ENCODE results near the gene RAVER2. TPM values are rescaled to one million over a fixed set of nuclear protein-coding genes. Genes with fewer than 3 reads are reported as not detected.

RAVER2 gene
- total and polyA plus RNA-seq, 2 donors (not counting 3 experiments of a cell fraction or from before 2014, with no cell fraction given): 6.0 to 13.9 TPM

DNA sequence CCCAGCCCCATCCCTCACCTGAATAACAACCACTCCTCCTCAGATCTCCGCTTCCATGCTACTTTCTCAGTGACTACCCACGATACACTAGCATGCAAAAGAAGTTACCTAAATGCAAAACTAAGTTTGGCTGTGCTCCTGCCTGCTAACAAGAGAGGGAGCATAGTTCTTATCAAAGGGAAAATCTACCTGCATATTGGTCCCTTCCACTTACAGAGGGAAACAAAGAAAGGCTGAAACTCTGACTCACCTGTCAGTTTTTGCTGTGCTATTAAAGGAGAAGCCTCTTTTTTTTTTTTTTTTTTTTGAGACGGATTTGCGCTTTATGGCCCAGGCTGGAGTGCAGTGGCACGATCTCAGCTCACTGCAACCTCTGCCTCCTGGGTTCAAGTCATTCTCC is 43.8 kb upstream of the RAVER2 start:
- DNase-seq (ENCODE audit: low read depth, low spot score) (no peak), FAIRE-seq (no peak)
- BruUV-seq (replicated peaks): no TSS peak
- no peaks in the 10 kb centered on the region for H3K4me1 ChIP-seq (ENCODE audit: control insufficient read depth, extremely low read depth, insufficient read depth, low read length)
- intact Hi-C loops (cut with micrococcal nuclease): no loop called here
- no peaks in the 10 kb centered on the region for H3K36me3 ChIP-seq (ENCODE audit: control insufficient read depth in 2 of 2, extremely low read depth in 1 of 2, insufficient read depth in 2 of 2, low read length in 2 of 2)
- TF ChIP-seq, protein P1, sequence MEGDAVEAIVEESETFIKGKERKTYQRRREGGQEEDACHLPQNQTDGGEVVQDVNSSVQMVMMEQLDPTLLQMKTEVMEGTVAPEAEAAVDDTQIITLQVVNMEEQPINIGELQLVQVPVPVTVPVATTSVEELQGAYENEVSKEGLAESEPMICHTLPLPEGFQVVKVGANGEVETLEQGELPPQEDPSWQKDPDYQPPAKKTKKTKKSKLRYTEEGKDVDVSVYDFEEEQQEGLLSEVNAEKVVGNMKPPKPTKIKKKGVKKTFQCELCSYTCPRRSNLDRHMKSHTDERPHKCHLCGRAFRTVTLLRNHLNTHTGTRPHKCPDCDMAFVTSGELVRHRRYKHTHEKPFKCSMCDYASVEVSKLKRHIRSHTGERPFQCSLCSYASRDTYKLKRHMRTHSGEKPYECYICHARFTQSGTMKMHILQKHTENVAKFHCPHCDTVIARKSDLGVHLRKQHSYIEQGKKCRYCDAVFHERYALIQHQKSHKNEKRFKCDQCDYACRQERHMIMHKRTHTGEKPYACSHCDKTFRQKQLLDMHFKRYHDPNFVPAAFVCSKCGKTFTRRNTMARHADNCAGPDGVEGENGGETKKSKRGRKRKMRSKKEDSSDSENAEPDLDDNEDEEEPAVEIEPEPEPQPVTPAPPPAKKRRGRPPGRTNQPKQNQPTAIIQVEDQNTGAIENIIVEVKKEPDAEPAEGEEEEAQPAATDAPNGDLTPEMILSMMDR (IDR thresholded peaks at IDR 0.05; ENCODE audit: extremely low read depth in 1 of 2, insufficient read depth in 1 of 2, low read depth in 1 of 2, low read length in 2 of 2): no peak
- TF ChIP-seq FOS (IDR thresholded peaks at IDR 0.05; ENCODE audit: borderline replicate concordance, insufficient read depth, low read length) (no peak), POLR2AphosphoS5 (IDR thresholded peaks at IDR 0.05; ENCODE audit: insufficient read depth, low read depth, low read length) (no peak), MYC (IDR thresholded peaks at IDR 0.05; ENCODE audit: low read depth, low read length) (no peak), EZH2 (IDR thresholded peaks at IDR 0.05; ENCODE audit: borderline replicate concordance, low read depth, low read length, severe bottlenecking) (no peak), GATA2 (IDR thresholded peaks at IDR 0.05; ENCODE audit: insufficient read depth, insufficient read length, low read depth, low read length) (no peak), JUN (IDR thresholded peaks at IDR 0.05; ENCODE audit: borderline replicate concordance, insufficient read depth, insufficient read length, low read depth) (no peak), POLR2A (IDR thresholded peaks at IDR 0.05; ENCODE audit: low read depth, low read length) (no peak)
- TF ChIP-seq, protein P2, sequence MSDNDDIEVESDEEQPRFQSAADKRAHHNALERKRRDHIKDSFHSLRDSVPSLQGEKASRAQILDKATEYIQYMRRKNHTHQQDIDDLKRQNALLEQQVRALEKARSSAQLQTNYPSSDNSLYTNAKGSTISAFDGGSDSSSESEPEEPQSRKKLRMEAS (IDR thresholded peaks at IDR 0.05; ENCODE audit: insufficient read depth, insufficient read length): no peak
- ChIA-PET CTCF (interaction anchor here (0.9 kb wide), 1 partner anchor 25 kb away, joined by 3 read pairs; no protein-coding TSS in a partner anchor), POLR2A (no interaction called here)
- H2AFZ ChIP-seq (ENCODE audit: low read depth, low read length): no peak overlapping the region
- no peaks in the 10 kb centered on the region for H4K20me1 ChIP-seq (replicated peaks; ENCODE audit: control insufficient read depth, extremely low read depth, insufficient read depth, low read length)
- H3K27ac ChIP-seq (ENCODE audit: insufficient read depth, low read depth, low read length): no peak overlapping the region
- no peak overlapping the region for H3K9ac ChIP-seq (replicated peaks; ENCODE audit: extremely low read depth, insufficient read depth, low read length)
- H3K9me1 ChIP-seq (replicated peaks; ENCODE audit: control insufficient read depth, extremely low read depth, insufficient read depth, low read length): no peaks in the 10 kb centered on the region
- no peaks in the 10 kb centered on the region for H3K9me3 ChIP-seq (replicated peaks; ENCODE audit: control insufficient read depth, insufficient read depth, low read length)
- H3K27me3 ChIP-seq (ENCODE audit: control insufficient read depth in 2 of 2, insufficient read depth in 2 of 2, low read length in 2 of 2): no peaks in the 10 kb centered on the region
- dilution Hi-C loops (cut with MboI; ENCODE audit: extremely low pct_ligation_motif_present, low sequenced_read_pairs): no loop called here
- no peaks in the 10 kb centered on the region for H3K79me2 ChIP-seq (ENCODE audit: control insufficient read depth, insufficient read depth, low read length)
- no peak overlapping the region for H3K4me3 ChIP-seq (replicated peaks in 1 of 3; ENCODE audit: insufficient read depth in 1 of 3, low read depth in 1 of 3, low read length in 3 of 3)
- H3K4me2 ChIP-seq (ENCODE audit: insufficient read depth, low read length): no peak overlapping the region
